ENCODE data around the gene RTN4RL1.

Gene RTN4RL1

GRCh38 chr17:1888741-1889140, 136.4 kb downstream of the RTN4RL1 start:
- DNase-seq, result no peak

Data from stimulated activated naive CD4-positive, alpha-beta T cell (primary cell).